HG02884 (cell line): ENCODE data around the gene RCOR1.

Source experiments
- ATAC-seq: cut with Tn5 transposase; IDR thresholded peaks from one replicate; pipeline ENCODE4 v1.9.1; 2021; ENCODE audit warnings: mild to moderate bottlenecking, moderate library complexity; ENCODE audit not compliant: unreplicated experiment

RCOR1 gene

DNA sequence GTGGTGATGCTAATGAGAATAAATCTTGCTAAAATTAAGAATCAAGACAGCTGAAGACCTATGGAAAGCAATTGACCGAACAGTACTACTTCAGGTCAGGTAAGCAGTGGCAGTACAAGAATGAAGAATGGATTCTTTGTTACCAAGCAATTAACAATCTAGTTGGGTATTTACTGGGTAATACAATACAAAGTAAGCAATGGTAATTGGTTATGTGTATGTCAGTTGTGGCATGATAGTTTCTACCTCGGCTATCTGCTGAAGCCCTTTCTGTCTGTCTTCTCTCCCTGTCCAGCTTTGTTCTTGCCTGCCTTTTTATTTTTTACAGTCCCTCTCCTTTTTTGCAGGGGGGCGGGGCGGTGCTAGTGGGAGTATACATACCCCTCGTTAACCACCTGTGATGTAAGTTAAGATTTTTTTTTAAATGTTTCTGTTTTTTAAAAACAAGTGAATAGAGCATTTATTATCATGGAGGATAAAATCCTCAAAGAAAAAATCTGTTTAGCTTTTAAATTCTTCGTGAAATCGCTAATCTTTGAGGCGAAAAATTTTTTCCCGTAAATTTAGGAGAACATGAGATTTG is 75.9 kb downstream of the RCOR1 start:
- no peak for ATAC-seq

DNA sequence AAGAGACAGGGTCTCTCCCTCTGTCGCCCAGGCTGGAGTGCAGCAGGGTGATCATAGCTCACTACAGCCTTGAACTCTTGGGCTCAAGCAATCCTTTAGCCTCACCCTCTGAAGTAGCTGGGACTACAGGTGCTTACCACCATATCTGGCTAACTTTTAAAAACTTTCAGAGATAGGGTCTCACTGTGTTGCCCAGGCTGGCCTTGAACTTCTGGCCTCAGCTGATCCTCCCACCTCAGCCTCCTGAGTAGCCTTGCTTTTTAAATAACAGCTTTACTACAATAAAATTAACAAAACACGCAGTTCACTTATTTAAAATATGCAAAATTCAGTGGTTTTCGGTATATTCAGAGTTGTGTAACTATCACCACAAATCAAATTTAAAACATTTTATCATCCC is 79.0 kb downstream of the RCOR1 start:
- no peak for ATAC-seq

DNA sequence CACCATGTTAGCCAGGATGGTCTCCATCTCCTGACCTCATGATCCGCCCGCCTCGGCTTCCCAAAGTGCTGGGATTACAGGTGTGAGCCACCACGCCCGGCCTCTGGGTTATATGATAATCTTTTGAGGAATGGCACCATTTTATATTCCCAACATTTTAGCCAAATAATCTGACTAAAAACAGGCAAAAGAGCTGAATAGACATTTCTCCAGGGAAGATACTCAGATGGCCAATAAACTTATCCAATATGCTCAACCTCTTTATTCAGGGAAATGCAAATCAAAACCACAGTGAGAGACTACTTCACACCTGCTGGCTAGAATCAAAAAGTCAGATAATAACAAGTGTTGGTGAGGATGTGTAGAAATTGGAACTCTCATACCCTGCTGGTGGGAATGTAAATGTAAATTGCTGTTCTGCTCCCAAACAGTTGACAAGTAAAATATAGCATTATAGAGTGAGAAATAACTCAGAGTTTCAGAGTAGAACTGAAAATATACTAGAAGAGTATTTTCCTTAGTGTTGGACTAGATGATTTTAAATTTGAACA is 80.0 kb downstream of the RCOR1 start:
- ATAC-seq = no peak

GRCh38 chr14:102675396-102675795 is 82.9 kb downstream of the RCOR1 start:
- ATAC-seq = no peak

DNA sequence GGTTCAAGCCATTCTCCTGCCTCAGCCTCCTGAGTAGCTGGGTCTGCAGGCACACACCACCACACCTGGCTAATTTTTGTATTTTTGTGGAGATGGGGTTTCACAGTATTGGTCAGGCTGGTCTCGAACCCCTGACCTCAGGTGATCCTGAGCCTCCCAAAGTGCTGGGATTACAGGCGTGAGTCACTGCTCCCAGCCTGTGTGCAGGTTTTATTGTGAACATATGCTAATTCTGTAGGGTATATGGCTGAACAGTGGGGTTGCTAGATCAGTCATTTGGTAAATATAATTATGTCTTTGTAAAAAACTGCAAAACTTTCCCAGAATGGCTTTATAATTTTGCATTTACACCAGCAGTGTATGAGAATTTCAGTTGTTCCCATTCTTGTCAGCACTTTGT is 85.9 kb downstream of the RCOR1 start:
- ATAC-seq = no peak

- ATAC-seq = no peak
These were observed 91.2 kb downstream of the RCOR1 start for GRCh38 chr14:102683399-102684297.

DNA sequence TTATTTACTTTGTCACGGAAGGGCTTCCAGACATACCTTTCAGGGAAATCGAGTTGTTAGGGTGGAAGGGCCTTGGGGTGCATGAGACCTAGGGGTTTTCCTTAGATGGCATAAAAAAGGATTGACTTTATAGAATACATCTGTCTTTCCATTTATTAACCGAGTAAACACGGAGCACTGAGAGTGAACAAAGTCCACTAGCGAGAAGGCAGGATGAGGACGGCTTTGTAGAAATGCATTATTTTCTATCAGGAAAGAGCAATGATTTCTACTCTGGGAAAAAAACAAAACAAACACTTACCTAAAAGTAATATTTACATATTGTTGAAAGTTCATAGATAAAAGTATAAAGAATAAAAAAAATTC is 91.8 kb downstream of the RCOR1 start:
- ATAC-seq = no peak

- ATAC-seq = no peak
These were observed 93.8 kb downstream of the RCOR1 start for GRCh38 chr14:102686196-102686801.

GRCh38 chr14:102688290-102688689 is 95.8 kb downstream of the RCOR1 start:
- ATAC-seq = no peak

GRCh38 chr14:102690509-102691286 is 98.2 kb downstream of the RCOR1 start:
- no peak for ATAC-seq

GRCh38 chr14:102691763-102692162 is 99.3 kb downstream of the RCOR1 start:
- no peak for ATAC-seq

GRCh38 chr14:102692334-102692733 is 99.9 kb downstream of the RCOR1 start:
- no peak for ATAC-seq

DNA sequence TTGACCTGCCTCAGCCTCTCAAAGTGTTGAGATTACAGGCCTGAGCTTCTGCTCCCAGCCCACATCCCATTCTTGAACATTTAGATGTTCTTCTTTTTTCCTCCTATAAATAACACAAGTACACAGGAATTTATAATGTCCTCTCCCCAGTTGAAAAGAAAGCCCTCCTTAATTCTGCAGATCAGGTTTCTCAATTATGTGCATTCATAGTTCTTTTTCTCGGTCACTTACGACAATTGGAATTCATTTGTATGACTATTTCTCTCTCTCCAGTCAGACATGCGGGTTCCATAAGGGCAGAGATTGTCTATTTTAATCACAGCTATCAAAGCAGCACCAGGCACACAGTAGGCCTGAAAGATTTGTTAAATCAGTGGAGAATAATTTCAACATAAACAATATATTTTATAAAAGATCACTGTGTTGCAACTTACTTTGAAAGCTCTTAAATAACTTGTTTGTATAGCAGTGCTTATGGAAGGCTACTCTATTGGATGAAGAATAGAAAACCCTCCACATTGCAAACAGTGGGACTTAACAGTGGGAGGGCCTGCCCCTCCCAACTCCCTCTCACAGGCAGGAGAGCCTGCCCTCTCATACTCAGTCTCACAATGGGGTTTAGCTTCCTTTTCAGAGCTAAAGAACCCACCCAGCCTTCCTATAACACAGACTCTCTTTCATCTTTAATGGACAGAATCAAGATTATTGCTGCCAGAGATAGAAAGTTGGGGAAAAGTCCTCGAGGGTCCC is 100.7 kb downstream of the RCOR1 start:
- ATAC-seq = no peak

DNA sequence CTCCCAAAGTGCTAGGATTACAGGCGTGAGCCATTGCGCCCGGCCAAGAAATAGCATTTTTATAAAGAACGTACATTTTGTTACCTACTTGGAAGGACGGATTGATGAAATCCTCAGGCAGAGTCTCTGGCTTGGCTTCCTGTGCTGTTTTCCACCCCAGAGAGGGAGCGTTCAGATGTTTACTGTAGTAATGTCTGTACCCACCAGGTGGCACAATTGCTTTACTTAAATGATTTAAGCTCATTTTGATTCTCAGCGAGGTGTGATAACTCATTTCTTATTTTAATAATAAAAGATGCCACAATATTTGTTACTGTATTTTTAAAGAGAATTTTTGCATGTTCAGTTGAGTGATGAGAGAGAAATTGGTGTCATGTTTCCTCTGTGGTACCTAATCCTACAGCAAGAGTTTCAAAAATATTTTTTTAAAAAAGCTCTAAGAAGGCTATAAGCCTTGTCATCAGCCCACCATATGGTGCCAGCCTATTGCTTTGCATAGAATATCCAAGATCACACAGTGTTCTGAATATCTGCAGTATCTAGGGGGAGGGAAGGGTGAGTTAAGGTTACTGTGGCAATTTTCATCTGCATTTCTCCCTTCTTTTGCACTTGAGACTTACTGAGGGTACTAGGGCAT is 102.2 kb downstream of the RCOR1 start:
- no peak for ATAC-seq

DNA sequence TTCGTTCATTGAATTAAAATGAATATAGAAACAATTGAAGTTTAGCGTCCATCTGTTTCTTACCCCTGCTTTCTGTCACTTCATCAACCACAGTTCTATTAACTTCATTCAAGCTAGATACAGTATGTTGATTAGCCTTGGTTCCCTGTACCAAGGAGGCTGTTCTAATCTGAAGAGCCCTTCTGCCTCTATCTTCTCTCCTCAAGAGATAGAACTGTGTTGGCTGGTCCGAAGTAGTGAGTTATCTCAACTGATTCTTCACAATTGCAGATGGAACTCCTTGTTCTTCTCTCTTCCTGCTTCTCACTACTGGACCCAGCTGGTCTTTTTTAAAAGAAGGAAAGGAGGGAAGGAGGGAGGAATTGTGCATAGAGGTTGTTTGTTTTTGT is 102.7 kb downstream of the RCOR1 start:
- no peak for ATAC-seq

DNA sequence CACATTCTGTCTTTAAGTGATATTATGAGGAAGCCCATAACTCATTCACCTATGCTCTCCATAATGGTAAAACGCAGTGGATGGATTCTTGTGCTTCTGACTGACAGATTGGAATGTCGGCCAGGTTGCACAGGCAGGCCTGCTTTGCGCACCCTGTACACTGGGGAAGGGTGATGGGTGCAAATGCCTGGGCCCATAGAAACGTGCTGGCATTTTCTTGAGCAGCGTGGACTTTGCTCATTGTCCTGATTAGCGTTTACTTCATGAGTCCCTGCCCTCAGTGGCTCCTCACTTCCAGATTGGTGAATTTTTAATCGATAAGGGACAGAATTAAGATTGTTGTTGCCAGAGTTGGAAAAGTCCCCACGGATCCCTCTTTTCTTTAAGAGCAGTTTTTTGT is 103.9 kb downstream of the RCOR1 start:
- ATAC-seq = no peak

DNA sequence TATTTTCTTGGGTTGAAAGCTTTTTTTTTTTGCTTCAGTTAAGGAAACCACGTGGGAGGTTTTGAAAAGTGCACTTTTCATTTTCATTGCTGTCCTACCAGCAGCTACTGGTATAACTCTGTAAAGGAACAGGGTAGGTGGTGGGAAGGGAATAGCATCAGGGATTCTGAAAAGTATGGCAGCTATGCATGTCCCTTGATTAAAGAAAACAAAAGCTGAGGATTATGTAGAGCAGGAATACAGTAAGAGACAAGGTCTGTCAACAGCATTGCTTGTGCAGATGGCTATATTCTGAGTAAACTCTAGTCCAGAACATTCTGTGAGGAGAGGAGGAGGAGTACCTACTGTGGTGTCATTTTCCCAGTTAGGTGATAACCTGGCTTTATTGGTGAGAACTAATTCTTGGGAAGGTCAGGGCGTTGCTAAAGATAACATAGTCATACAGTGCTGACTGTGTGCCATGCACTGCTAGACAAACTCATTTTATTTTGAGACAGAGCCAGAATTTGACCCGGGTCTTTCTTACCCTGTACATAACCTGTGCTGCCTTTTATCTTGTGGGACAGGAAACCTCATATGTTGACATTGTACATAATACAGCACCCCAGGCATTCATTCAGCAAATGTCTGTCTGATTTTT is 104.5 kb downstream of the RCOR1 start:
- ATAC-seq = no peak

GRCh38 chr14:102697501-102697900 is 105.1 kb downstream of the RCOR1 start:
- no peak for ATAC-seq

DNA sequence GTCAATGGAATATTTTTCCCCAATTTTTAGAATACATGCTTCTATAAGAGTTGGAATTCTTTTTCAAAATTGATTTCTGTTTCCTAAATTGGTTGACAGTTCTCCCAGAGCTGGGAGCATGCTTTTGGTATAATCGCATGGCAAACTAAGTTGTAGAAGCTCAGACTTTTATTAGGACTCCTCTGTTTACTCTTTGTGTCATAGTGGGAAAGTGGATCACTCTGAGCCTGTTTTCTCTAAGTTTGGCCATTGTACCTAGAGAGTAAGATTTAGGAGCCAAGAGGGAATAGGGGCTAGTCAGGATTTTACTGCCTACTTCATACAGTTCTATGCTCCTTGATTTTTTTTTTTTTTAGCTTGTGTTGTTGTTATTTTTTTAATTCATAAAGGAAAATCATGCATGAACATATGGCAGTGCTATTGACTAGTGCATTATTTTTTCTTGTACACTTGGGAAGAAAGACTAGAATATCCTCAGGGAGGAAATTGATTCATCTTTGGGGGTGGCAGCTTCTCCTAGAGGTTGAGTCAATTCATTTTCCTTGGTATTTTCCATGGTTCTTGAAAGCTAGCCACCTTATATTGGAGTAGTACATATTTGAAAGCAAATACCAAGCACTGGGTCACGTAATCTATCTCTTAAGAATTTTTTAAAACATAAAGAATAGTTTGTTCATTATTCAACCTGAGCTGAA is 107.1 kb downstream of the RCOR1 start:
- no peak for ATAC-seq
